Middle frontal gyrus (tissue), 1 donor: Measurements from ENCODE around the gene C1orf35.

Experiments used
- DNase-seq: peaks from one replicate; pipeline ENCODE4 v3.0.0-alpha.2; 2015; ENCODE audit warnings: low spot score; ENCODE audit errors: extremely low spot score

C1orf35 gene

GRCh38 chr1:228095161-228095560, 8.0 kb downstream of the C1orf35 start:
- DNase-seq = no peak

- DNase-seq = no peak
Observed at GRCh38 chr1:228094432-228095016, 8.6 kb downstream of the C1orf35 start.

- no peak for DNase-seq
Observed at GRCh38 chr1:228093050-228093906, 9.8 kb downstream of the C1orf35 start.

- no peak for DNase-seq
Observed at GRCh38 chr1:228092342-228093049, 10.6 kb downstream of the C1orf35 start.

- no peak for DNase-seq
Observed at GRCh38 chr1:228091084-228091483, 12.0 kb downstream of the C1orf35 start.

GRCh38 chr1:228090613-228091081, 12.5 kb downstream of the C1orf35 start:
- no peak for DNase-seq

GRCh38 chr1:228089519-228090380, 13.4 kb downstream of the C1orf35 start:
- DNase-seq = no peak

GRCh38 chr1:228088586-228089498, 14.3 kb downstream of the C1orf35 start:
- no peak for DNase-seq

- no peak for DNase-seq
Observed at GRCh38 chr1:228087771-228088251, 15.3 kb downstream of the C1orf35 start.

GRCh38 chr1:228085287-228085951, 17.7 kb downstream of the C1orf35 start:
- no peak for DNase-seq

- DNase-seq = no peak
Observed at GRCh38 chr1:228084797-228085196, 18.3 kb downstream of the C1orf35 start.

GRCh38 chr1:228084325-228084724, 18.8 kb downstream of the C1orf35 start:
- no peak for DNase-seq

GRCh38 chr1:228083871-228084278, 19.2 kb downstream of the C1orf35 start:
- DNase-seq = no peak

GRCh38 chr1:228082918-228083870, 19.9 kb downstream of the C1orf35 start:
- no peak for DNase-seq

- peak; percentile 92 for DNase-seq
Observed at GRCh38 chr1:228082214-228082917, 20.8 kb downstream of the C1orf35 start, which contains the start of gene ARF1. ARF1 (plus strand) TSS chr1:228082708; CDS start chr1:228097115, 14,407 bp downstream.

- no peak for DNase-seq
Observed at GRCh38 chr1:228081578-228082213, 21.4 kb downstream of the C1orf35 start.

GRCh38 chr1:228081144-228081543, 22.0 kb downstream of the C1orf35 start:
- DNase-seq = no peak
